NCI-H1105 (cell line): Measurements from ENCODE around the gene EXOG.

Experiments used
- DNase-seq: peaks from one replicate; lab custom pipeline; 2025; lab: John Stamatoyannopoulos, UW

EXOG gene

GRCh38 chr3:38510631-38511030 is 14.5 kb downstream of the EXOG start:
- no peak for DNase-seq

GRCh38 chr3:38511546-38511945 is 15.4 kb downstream of the EXOG start:
- DNase-seq: no peak

GRCh38 chr3:38515367-38515766 is 19.2 kb downstream of the EXOG start:
- no peak for DNase-seq

- DNase-seq: no peak
Observed at GRCh38 chr3:38516669-38517068, 20.5 kb downstream of the EXOG start.

- no peak for DNase-seq
Observed at GRCh38 chr3:38519000-38519399, 22.9 kb downstream of the EXOG start.

- DNase-seq: no peak
Observed at GRCh38 chr3:38519651-38520050, 23.5 kb downstream of the EXOG start.

GRCh38 chr3:38521391-38521987 is 25.3 kb downstream of the EXOG start:
- DNase-seq: peak; percentile 28

GRCh38 chr3:38522002-38522401 is 25.9 kb downstream of the EXOG start:
- DNase-seq: no peak

GRCh38 chr3:38524141-38524739 is 28.1 kb downstream of the EXOG start:
- DNase-seq: no peak

GRCh38 chr3:38526792-38527191 is 30.7 kb downstream of the EXOG start:
- no peak for DNase-seq

GRCh38 chr3:38528457-38528856 is 32.3 kb downstream of the EXOG start:
- no peak for DNase-seq

- no peak for DNase-seq
Observed at GRCh38 chr3:38532529-38532928, 36.4 kb downstream of the EXOG start.

- no peak for DNase-seq
Observed at GRCh38 chr3:38533285-38533976, 37.3 kb downstream of the EXOG start.

- DNase-seq: no peak
Observed at GRCh38 chr3:38534180-38534579, 38.0 kb downstream of the EXOG start.

- DNase-seq: no peak
Observed at GRCh38 chr3:38534604-38535003, 38.5 kb downstream of the EXOG start.

GRCh38 chr3:38536671-38537070 is 40.5 kb downstream of the EXOG start:
- DNase-seq: no peak

- no peak for DNase-seq
Observed at GRCh38 chr3:38538773-38539353, 42.7 kb downstream of the EXOG start.

GRCh38 chr3:38541806-38542205 is 45.7 kb downstream of the EXOG start:
- no peak for DNase-seq

GRCh38 chr3:38542401-38543298 is 46.5 kb downstream of the EXOG start:
- no peak for DNase-seq

GRCh38 chr3:38543586-38543985 is 47.4 kb downstream of the EXOG start:
- DNase-seq: no peak

- no peak for DNase-seq
Observed at GRCh38 chr3:38544926-38545325, 48.8 kb downstream of the EXOG start.

GRCh38 chr3:38545550-38545949 is 49.4 kb downstream of the EXOG start:
- no peak for DNase-seq
